ENCODE measurements around the gene PIGB. TPM values are rescaled to one million over a fixed set of nuclear protein-coding genes. Genes with fewer than 3 reads are reported as not detected.
A peak's percentile ranks its signal among the peaks of the same experiment; 100 is the strongest.
"Not testable (repeated sequence)": the region's sequence is repeated elsewhere in the genome, so short reads cannot be mapped to it uniquely, and the experiment has no call there.

Gene PIGB
- total RNA-seq: 10 to 100 TPM; 23.2 to 24.5 TPM
- 27.6 to 31.4 reads per million in 2 donors for total RNA-seq

GRCh38 chr15:55318588-55319494 is at the start of gene PIGB, which contains the start of gene PIGBOS1:
Gene PIGB (plus strand): TSS chr15:55319222. CDS start chr15:55319251, 29 bp downstream.
Gene PIGBOS1 (minus strand): TSS chr15:55319123. CDS start chr15:55317792, 1,331 bp downstream.
- Mint-ChIP-seq H3K36me3 (ENCODE audit: low read depth) (peaks cover 10% of the 10 kb centered on the region), H3K27ac (peak within 1 kb of the TSS; percentile 99), H3K4me1 (peaks cover 50% of the 10 kb centered on the region), H3K4me3 (peak within 1 kb of the TSS; percentile 97), H3K27me3 (no peaks in the 10 kb centered on the region)
- DNase-seq (peak; percentile 58 to 62 (median 61)), ATAC-seq (peak; percentile 92)
- no peaks in the 10 kb centered on the region for H3K9me3 ChIP-seq (ENCODE audit: control insufficient read depth, low read length, poor library complexity, severe bottlenecking)

GRCh38 chr15:55270291-55270690 is 48.7 kb upstream of the PIGB start:
- ATAC-seq: no peak
- Mint-ChIP-seq H3K27me3 (no peaks in the 10 kb centered on the region), H3K4me3 (peak overlapping the region; percentile 36), H3K4me1 (peaks cover 65% of the 10 kb centered on the region), H3K36me3 (ENCODE audit: low read depth) (peaks cover 2% of the 10 kb centered on the region), H3K27ac (peak overlapping the region; percentile 97)
- DNase-seq: no peak
- no peaks in the 10 kb centered on the region for H3K9me3 ChIP-seq (ENCODE audit: control insufficient read depth, low read length, poor library complexity, severe bottlenecking)

DNA sequence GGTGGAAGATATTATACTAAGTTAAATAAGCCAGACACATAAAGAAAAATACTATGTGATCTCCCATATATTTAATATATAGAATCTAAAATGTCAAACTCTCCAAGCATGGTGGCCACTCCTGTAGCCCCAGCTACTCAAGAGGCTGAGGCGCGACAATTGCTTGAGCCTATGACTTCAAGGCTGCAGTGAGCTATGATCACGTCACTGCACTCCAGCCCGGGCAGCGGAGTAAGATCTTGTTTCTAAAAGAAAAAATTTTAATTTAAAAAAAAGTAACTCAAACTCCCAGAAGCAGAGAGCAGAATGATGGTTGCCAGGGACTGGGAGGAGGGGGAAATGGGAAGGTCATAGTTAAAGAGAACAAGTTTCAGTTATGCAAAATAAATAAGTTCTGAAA is 42.7 kb upstream of the PIGB start:
- H3K36me3 Mint-ChIP-seq (ENCODE audit: low read depth): peaks cover 2% of the 10 kb centered on the region
- H3K27me3 Mint-ChIP-seq: no peaks in the 10 kb centered on the region
- no peak overlapping the region for H3K4me3 Mint-ChIP-seq
- ATAC-seq (no peak), DNase-seq (no peak)
- H3K4me1 Mint-ChIP-seq: peaks cover 62% of the 10 kb centered on the region
- peak overlapping the region; percentile 97 for H3K27ac Mint-ChIP-seq
- H3K9me3 ChIP-seq (ENCODE audit: control insufficient read depth, low read length, poor library complexity, severe bottlenecking): no peaks in the 10 kb centered on the region

GRCh38 chr15:55277116-55277564 is 41.9 kb upstream of the PIGB start:
- Mint-ChIP-seq H3K27me3 (no peaks in the 10 kb centered on the region), H3K4me3 (peak overlapping the region; percentile 84), H3K4me1 (peaks cover 65% of the 10 kb centered on the region), H3K36me3 (ENCODE audit: low read depth) (peaks cover 2% of the 10 kb centered on the region), H3K27ac (peak overlapping the region; percentile 97)
- DNase-seq (peak in 1 of 3 donors; percentile 33), ATAC-seq (peak; percentile 65)
- H3K9me3 ChIP-seq (ENCODE audit: control insufficient read depth, low read length, poor library complexity, severe bottlenecking): no peaks in the 10 kb centered on the region

- ATAC-seq (no peak), DNase-seq (no peak)
- H3K36me3 Mint-ChIP-seq (ENCODE audit: low read depth): peaks cover 2% of the 10 kb centered on the region
- peak overlapping the region; percentile 97 for H3K27ac Mint-ChIP-seq
- H3K27me3 Mint-ChIP-seq: no peaks in the 10 kb centered on the region
- peaks cover 67% of the 10 kb centered on the region for H3K4me1 Mint-ChIP-seq
- H3K4me3 Mint-ChIP-seq: peak overlapping the region; percentile 84
- H3K9me3 ChIP-seq (ENCODE audit: control insufficient read depth, low read length, poor library complexity, severe bottlenecking): no peaks in the 10 kb centered on the region
Observed at GRCh38 chr15:55277715-55278114, 41.3 kb upstream of the PIGB start.

- peak overlapping the region; percentile 97 for H3K27ac Mint-ChIP-seq
- peaks cover under 1% of the 10 kb centered on the region for H3K36me3 Mint-ChIP-seq (ENCODE audit: low read depth)
- H3K9me3 ChIP-seq (ENCODE audit: control insufficient read depth, low read length, poor library complexity, severe bottlenecking): no peaks in the 10 kb centered on the region
- DNase-seq (no peak), ATAC-seq (no peak)
- peaks cover 70% of the 10 kb centered on the region for H3K4me1 Mint-ChIP-seq
- H3K4me3 Mint-ChIP-seq: peak overlapping the region; percentile 79
- H3K27me3 Mint-ChIP-seq: no peaks in the 10 kb centered on the region
Observed at GRCh38 chr15:55279100-55279745, 39.8 kb upstream of the PIGB start.

DNA sequence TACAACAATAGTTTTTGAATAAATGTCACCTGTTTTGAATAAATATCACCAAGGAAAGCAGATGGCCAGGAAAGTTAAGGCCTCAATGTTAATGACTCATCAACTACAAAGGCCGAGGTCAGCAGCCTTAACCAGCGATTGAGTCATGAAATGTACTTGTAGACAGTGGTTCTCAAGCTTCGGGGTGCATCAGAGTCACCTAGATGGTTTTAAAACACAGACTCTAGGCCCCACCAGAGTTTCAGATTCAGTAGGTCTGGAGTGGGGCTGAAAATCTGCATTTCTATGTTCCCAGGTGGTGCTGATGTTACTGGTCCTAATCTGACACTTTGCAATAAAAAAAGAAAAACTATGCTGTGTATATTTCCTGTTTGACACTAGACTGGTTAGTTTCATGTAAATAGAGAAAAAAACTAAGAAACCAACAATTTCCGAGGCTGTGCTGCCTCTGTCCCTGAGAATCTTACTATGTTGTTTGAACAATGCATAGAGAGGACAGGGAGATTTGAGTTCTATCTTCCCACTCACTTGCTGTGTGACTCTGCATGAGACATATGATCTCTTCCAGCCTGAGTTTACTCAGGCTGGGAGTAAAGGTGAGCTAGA is 39.2 kb upstream of the PIGB start:
- peaks cover 74% of the 10 kb centered on the region for H3K4me1 Mint-ChIP-seq
- H3K27me3 Mint-ChIP-seq: no peaks in the 10 kb centered on the region
- H3K36me3 Mint-ChIP-seq (ENCODE audit: low read depth): no peaks in the 10 kb centered on the region
- peak; percentile 68 for ATAC-seq
- H3K27ac Mint-ChIP-seq: peak overlapping the region; percentile 97
- peak in 1 of 3 donors; percentile 45 for DNase-seq
- H3K9me3 ChIP-seq (ENCODE audit: control insufficient read depth, low read length, poor library complexity, severe bottlenecking): no peaks in the 10 kb centered on the region
- H3K4me3 Mint-ChIP-seq: peak overlapping the region; percentile 79

DNA sequence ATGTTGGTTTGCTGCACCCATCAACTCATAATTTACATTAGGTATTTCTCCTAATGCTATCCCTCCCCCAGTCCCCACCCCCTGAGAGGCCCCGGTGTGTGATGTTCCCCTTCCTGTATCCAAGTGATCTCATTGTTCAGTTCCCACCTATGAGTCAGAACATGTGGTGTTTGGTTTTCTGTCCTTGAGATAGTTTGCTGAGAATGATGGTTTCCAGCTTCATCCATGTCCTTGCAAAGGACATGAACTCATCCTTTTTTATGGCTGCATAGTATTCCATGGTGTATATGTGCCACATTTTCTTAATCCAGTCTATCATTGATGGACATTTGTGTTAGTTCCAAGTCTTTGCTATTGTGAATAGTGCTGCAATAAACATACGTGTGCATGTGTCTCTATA is 38.4 kb upstream of the PIGB start:
- H3K27me3 Mint-ChIP-seq; ATAC-seq; H3K9me3 ChIP-seq (ENCODE audit: control insufficient read depth, low read length, poor library complexity, severe bottlenecking); H3K36me3 Mint-ChIP-seq (ENCODE audit: low read depth): not testable (repeated sequence)
- peak overlapping the region; percentile 41 for H3K4me3 Mint-ChIP-seq
- peak in 1 of 3 donors; percentile 30 for DNase-seq
- peak overlapping the region; percentile 97 for H3K27ac Mint-ChIP-seq
- peaks cover 76% of the 10 kb centered on the region for H3K4me1 Mint-ChIP-seq

DNA sequence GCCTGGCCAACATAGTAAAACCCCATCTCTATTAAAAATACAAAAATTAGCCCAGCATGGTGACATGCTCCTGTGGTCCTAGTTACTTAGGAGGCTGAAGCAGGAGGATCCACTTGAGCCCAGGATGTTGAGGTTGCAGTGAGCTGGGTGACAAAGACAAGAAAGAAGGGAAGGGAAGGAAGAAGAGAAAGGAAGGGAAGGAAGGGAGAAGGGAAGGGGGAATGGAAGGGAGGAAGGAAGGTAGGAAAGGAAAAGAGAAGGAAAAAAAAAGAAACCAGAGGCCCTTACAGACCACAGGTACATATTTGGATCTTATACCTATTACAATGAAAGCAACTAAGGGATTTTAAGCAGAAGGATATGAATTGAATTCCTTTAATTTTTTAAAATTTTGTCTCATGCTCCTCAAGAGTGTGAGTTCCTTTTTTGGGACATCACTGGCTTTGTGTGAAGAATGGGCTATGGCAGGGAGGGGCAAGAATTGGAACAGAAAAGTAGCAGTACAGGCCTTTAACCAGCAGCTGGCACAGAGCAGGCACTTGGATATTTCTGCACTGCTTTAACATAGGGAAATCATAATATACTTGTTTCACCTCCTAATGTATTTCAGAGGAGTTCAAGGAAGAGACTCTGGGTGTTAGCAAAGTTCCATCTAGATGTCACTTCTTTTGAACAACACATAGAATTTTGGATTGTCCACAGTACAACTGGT is 37.3 kb upstream of the PIGB start:
- peak; percentile 31 for ATAC-seq
- no peak for DNase-seq
- H3K9me3 ChIP-seq (ENCODE audit: control insufficient read depth, low read length, poor library complexity, severe bottlenecking): no peaks in the 10 kb centered on the region
- H3K36me3 Mint-ChIP-seq (ENCODE audit: low read depth): peaks cover 4% of the 10 kb centered on the region
- H3K27ac Mint-ChIP-seq: peak overlapping the region; percentile 97
- peak overlapping the region; percentile 68 for H3K4me3 Mint-ChIP-seq
- H3K4me1 Mint-ChIP-seq: peaks cover 81% of the 10 kb centered on the region
- H3K27me3 Mint-ChIP-seq: no peaks in the 10 kb centered on the region

DNA sequence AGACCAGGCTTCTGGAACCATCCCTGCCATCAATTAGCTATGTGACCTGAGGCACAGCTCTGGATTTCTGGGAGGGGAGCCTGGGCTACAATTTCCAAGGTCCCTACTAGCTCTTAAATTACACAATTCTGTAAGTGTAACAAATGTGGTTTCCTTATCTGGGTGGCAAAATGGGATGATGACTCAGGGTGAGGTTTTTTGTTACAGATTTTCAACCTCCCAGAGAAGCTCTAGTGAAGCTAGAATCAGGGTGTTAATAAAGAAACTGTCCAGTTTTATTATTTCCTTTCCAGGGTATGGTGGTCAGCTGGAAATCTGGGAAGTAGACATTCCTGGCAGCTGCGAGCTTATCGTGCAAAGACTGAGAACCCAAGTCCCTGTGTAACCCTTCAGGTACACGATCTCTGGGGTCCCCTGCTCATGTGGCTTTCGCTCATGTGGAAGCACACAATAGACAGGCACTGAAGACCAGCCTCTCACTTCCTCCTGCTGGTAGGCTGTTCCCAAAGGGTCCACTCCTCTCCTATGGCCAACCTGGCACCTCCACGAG is 36.7 kb upstream of the PIGB start:
- Mint-ChIP-seq H3K4me1 (peaks cover 77% of the 10 kb centered on the region), H3K27me3 (no peaks in the 10 kb centered on the region), H3K36me3 (ENCODE audit: low read depth) (peaks cover 4% of the 10 kb centered on the region), H3K4me3 (peak overlapping the region; percentile 71), H3K27ac (peak overlapping the region; percentile 97)
- DNase-seq (no peak), ATAC-seq (peak; percentile 52)
- H3K9me3 ChIP-seq (ENCODE audit: control insufficient read depth, low read length, poor library complexity, severe bottlenecking): no peaks in the 10 kb centered on the region

GRCh38 chr15:55283379-55284147 is 35.5 kb upstream of the PIGB start:
- no peak for DNase-seq
- H3K4me1 Mint-ChIP-seq: peaks cover 78% of the 10 kb centered on the region
- H3K27ac Mint-ChIP-seq: peak overlapping the region; percentile 97
- ATAC-seq: no peak
- peaks cover 4% of the 10 kb centered on the region for H3K36me3 Mint-ChIP-seq (ENCODE audit: low read depth)
- H3K9me3 ChIP-seq (ENCODE audit: control insufficient read depth, low read length, poor library complexity, severe bottlenecking): no peaks in the 10 kb centered on the region
- peak overlapping the region; percentile 71 for H3K4me3 Mint-ChIP-seq
- no peaks in the 10 kb centered on the region for H3K27me3 Mint-ChIP-seq

DNA sequence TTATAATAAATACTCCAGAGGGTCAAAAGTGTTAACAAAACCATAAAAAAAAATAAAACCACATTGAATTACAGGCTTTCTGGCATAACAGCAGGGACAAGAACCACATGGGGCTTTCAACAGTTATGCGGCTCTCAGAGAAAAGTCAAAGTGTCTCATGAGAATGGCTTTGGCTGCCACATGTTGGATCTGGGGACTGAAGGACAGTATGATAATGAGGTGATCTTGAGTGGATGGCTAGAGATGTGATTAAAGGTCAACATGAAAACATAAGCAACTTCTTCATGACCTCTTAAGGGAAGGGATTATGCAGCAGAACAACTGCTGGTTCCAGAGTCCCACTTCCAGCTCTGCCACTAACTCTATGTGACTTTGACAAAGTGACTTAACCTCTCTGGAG is 34.6 kb upstream of the PIGB start:
- DNase-seq (no peak), ATAC-seq (no peak)
- peak overlapping the region; percentile 19 for H3K4me3 Mint-ChIP-seq
- H3K36me3 Mint-ChIP-seq (ENCODE audit: low read depth): peaks cover 4% of the 10 kb centered on the region
- H3K9me3 ChIP-seq (ENCODE audit: control insufficient read depth, low read length, poor library complexity, severe bottlenecking): no peaks in the 10 kb centered on the region
- H3K4me1 Mint-ChIP-seq: peaks cover 74% of the 10 kb centered on the region
- H3K27ac Mint-ChIP-seq: peak overlapping the region; percentile 97
- H3K27me3 Mint-ChIP-seq: no peaks in the 10 kb centered on the region
